Body of pancreas (tissue), 4 donors: ENCODE measurements around the gene PPP6R3. TPM values are rescaled to one million over a fixed set of nuclear protein-coding genes. Genes with fewer than 3 reads are reported as not detected.
A peak's percentile ranks its signal among the peaks of the same experiment; 100 is the strongest.
"Not testable (repeated sequence)": the region's sequence is repeated elsewhere in the genome, so short reads cannot be mapped to it uniquely, and the experiment has no call there.

Source experiments
- ATAC-seq: fragments of 150-250 bp; one replicate; pipeline ENCODE4 v1.9.1; 2016
- DNase-seq, 4 donors: peaks; one replicate each; pipeline ENCODE4 v3.0.0-alpha.2; 2019
- H3K27ac ChIP-seq, 4 donors: fragments of 200-600 bp; sonication (generic); 1 replicate in 3 of 4; 2 replicates in 1 of 4; pipeline versions ENCODE4 v1.5.1 to v1.6.1; 2016 to 2019; ENCODE audit warnings: mild to moderate bottlenecking in 1 of 4, mixed read lengths in 1 of 4, moderate library complexity in 1 of 4
- H3K27me3 ChIP-seq, 2 donors: fragments of 200-600 bp; sonication (generic); one replicate each; pipeline ENCODE4 v1.6.0; 2016; ENCODE audit warnings: mild to moderate bottlenecking in 1 of 2
- H3K36me3 ChIP-seq, 2 donors: fragments of 200-600 bp; sonication (generic); replicated peaks in 1 of 2; 2 replicates each; pipeline ENCODE4 v1.5.1; 2016; ENCODE audit warnings: low read depth in 2 of 2; ENCODE audit not compliant: insufficient read depth in 1 of 2
- H3K4me1 ChIP-seq: fragments of 200-600 bp; sonication (generic); one replicate; pipeline ENCODE4 v1.6.0; 2016
- H3K4me3 ChIP-seq, 2 donors: fragments of 200-600 bp; sonication (generic); 1 replicate in 1 of 2; 2 replicates in 1 of 2; pipeline ENCODE4 v1.5.1; 2016 to 2019
- H3K9me3 ChIP-seq, 3 donors: fragments of 200-600 bp; sonication (generic); 1 replicate in 2 of 3; 2 replicates in 1 of 3; pipeline ENCODE4 v1.5.1; 2016
- POLR2A ChIP-seq, 3 donors: fragments of 450-650 bp; IDR thresholded peaks; one replicate each; pipeline ENCODE4 v1.6.1; 2016; ENCODE audit warnings: antibody characterized with exemption in 3 of 3, mild to moderate bottlenecking in 2 of 3
- WGBS, 2 donors: methylation state at CpG; one replicate each; pipeline ENCODE4 v1.1.5; 2017; 5-methylcytosine and 5-hydroxymethylcytosine counted together
- intact Hi-C: fragments of 100-400 bp; cut with DNase I; formaldehyde crosslinking; loops from one replicate; pipeline ENCODE4 v1.15.1; 2023
- total RNA-seq, 2 donors: library from RNA; depleted of rRNA; stranded (reverse); fragments of >200 nt; gene quantifications; one replicate each; pipeline ENCODE4 v1.1.0, GENCODE V29; 2016
- TF ChIP-seq, protein P1 (sequence below), 7 experiments: fragments of 450-650 bp in 4 of 7; fragments of 200-600 bp in 3 of 7; sonication (generic) in 3 of 7; IDR thresholded peaks; one replicate each; pipeline ENCODE4 v1.5.1; 2016 to 2019; ENCODE audit warnings: antibody characterized with exemption in 7 of 7

Gene PPP6R3
- total RNA-seq, 2 donors from 2014 or later, result 92.9 to 94.9 TPM

DNA sequence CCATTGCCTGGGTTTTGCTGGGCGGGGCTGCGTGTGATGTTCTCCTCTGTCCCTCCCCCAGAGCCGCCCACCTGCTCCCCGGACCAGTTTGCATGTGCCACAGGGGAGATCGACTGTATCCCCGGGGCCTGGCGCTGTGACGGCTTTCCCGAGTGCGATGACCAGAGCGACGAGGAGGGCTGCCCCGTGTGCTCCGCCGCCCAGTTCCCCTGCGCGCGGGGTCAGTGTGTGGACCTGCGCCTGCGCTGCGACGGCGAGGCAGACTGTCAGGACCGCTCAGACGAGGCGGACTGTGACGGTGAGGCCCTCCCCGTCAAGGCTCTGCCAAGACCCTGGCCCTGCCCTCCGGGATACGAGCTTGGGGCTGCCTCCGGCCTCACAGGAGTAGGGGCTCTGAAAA, 27.0 kb upstream of the PPP6R3 start:
- intact Hi-C loops, result no loop called here
- Histone ChIP-seq H3K27ac (no peak overlapping the region), H3K9me3 (peaks cover 0 to 10% (median 0%) of the 10 kb centered on the region in 3 donors), H3K4me1 (no peaks in the 10 kb centered on the region), H3K27me3 (no peaks in the 10 kb centered on the region), H3K36me3 (peaks cover under 1 to 12% of the 10 kb centered on the region in 2 donors), H3K4me3 (no peak overlapping the region)
- DNase-seq, result no peak
- 87 to 92% methylated on average over 8 to 29 of the region's 31 CpGs for WGBS, 2 donors
- ATAC-seq, result no peak
- TF ChIP-seq, protein P1, sequence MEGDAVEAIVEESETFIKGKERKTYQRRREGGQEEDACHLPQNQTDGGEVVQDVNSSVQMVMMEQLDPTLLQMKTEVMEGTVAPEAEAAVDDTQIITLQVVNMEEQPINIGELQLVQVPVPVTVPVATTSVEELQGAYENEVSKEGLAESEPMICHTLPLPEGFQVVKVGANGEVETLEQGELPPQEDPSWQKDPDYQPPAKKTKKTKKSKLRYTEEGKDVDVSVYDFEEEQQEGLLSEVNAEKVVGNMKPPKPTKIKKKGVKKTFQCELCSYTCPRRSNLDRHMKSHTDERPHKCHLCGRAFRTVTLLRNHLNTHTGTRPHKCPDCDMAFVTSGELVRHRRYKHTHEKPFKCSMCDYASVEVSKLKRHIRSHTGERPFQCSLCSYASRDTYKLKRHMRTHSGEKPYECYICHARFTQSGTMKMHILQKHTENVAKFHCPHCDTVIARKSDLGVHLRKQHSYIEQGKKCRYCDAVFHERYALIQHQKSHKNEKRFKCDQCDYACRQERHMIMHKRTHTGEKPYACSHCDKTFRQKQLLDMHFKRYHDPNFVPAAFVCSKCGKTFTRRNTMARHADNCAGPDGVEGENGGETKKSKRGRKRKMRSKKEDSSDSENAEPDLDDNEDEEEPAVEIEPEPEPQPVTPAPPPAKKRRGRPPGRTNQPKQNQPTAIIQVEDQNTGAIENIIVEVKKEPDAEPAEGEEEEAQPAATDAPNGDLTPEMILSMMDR (IDR thresholded peaks at IDR 0.05), result no peak
- TF ChIP-seq POLR2A (IDR thresholded peaks at IDR 0.05), result no peak

DNA sequence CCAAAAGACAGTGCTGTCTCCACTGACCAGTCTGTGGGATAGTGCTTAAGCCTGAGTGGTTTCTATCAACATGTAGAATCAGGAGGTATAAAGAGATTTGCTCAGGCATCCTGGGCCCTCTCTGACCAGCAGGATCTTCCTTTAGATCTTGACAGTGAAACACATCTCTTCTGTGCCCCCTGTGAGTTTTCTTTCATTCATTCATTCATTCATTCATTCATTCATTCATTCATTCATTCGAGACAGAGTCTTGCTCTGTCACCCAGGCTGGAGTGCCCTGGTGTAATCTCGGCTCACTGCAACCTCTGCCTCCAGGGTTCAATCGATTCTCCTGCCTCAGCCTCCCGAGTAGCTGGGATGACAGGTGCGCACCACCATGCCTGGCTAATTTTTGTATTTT, 26.4 kb upstream of the PPP6R3 start:
- ATAC-seq, result not testable (repeated sequence)
- 90 to 93% methylated on average over 5 of the region's 5 CpGs for WGBS, 2 donors

DNA sequence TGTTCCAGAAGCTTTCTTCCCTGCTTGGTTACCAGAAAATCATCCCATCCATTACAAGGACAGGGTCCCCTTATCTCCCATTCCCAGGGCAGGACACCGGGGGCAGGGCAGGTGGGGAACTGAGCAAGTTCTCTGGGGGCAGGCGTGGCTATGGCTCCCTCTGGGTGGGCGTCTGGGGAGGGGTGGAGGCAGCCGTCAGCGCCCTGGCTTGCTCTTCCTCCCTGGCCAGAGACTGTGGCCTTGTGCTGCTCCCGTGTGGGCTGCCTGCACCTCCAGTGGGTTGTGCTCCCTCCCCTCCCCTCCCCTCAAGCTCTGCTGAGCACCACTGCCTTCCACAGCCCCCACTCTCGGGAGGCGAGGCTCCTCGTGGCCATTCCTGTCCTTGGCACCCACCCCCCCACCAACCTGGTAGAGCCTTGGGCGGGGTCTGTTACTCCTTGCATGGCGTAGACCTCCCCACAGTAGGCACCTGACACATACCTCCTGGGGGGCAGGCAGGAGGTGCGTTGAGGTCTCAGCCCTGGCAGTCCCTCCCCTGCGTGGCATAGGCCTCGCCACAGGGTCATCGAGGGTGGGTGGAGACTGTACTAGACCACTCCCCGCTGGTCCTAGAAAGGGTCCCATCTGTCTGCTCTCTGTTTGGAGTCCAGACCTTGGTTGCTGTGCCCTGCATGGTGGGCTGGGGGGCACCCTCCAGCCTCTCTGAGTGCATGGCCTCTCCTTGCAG, 24.2 kb upstream of the PPP6R3 start:
- intact Hi-C loops, result no loop called here
- TF ChIP-seq POLR2A (IDR thresholded peaks at IDR 0.05), result no peak
- TF ChIP-seq, protein P1 (IDR thresholded peaks at IDR 0.05), result no peak
- DNase-seq, result no peak
- Histone ChIP-seq H3K4me3 (no peak overlapping the region), H3K27me3 (no peaks in the 10 kb centered on the region), H3K36me3 (peaks cover 8 to 13% of the 10 kb centered on the region in 2 donors), H3K9me3 (no peaks in the 10 kb centered on the region), H3K27ac (no peak overlapping the region), H3K4me1 (no peaks in the 10 kb centered on the region)
- no peak for ATAC-seq
- 90% methylated on average over 13 to 14 of the region's 16 CpGs for WGBS, 2 donors

More for the DNA sequence above, 26.4 kb upstream of the PPP6R3 start:
- H3K27me3 ChIP-seq, H3K9me3 ChIP-seq, intact Hi-C loops, H3K27ac ChIP-seq, H3K4me1 ChIP-seq, H3K4me3 ChIP-seq, DNase-seq: not testable (repeated sequence)
- peaks cover 6 to 15% of the 10 kb centered on the region in 2 donors for H3K36me3 ChIP-seq

DNA sequence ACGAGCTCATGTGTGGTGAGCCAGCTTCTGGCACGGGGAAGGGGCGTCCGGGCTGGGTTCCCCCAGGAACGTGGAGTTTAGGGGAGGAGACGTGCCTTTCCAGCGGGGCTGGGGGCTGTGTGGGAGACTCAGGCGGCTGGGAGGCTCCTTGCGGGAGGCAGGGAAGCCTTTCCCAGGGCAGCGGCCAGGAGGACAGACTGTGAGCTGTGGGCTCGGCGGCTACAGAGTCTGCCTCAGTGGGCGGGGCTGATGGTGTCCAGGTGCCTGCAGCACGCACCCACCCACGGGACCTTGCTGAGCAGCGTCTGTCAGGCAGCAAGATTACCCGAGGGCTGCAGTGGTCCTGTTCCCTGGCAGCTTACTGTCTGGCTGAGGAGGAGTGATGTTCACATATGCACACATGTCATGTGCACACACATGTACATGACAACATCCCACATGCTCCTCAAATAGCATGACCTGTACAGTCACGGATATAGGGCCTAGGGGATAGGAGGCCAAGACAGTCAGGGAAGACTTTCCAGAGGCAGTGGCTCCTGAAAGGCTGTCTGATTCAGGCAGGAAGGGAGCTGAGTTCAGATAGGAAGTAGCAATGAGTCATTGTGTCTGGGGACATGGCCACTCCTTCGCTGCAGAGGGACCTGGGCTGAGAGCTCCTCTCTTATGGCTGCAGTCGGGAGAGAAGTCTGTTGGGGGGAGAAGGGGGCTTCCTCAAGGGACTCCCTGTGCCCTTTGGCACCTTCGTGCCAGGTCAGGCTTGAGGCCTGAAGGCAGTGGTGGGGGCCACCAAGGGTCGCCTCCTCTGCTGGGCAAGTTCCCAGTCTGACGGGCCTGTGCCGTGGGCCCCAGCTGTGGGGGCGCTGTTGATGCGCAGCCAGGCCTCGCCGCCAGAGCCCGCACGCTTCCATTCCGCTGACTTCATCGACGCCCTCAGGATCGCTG, 23.3 kb upstream of the PPP6R3 start:
- Histone ChIP-seq H3K4me3 (no peak overlapping the region), H3K36me3 (peaks cover 8 to 13% of the 10 kb centered on the region in 2 donors), H3K9me3 (no peaks in the 10 kb centered on the region), H3K27me3 (no peaks in the 10 kb centered on the region), H3K4me1 (no peaks in the 10 kb centered on the region), H3K27ac (no peak overlapping the region)
- ATAC-seq (peak; percentile 45), DNase-seq (peak in 1 of 4 donors; percentile 46)
- no peak for TF ChIP-seq POLR2A (IDR thresholded peaks at IDR 0.05)
- TF ChIP-seq, protein P1 (IDR thresholded peaks at IDR 0.05), result no peak
- intact Hi-C loops, result no loop called here
- 85% methylated on average over 14 to 34 of the region's 34 CpGs for WGBS, 2 donors
